DOHH2 (cell line): ENCODE data around the gene MUC5AC.
"Not testable (repeated sequence)": the region's sequence is repeated elsewhere in the genome, so short reads cannot be mapped to it uniquely, and the experiment has no call there.

ENCODE experiments used
- EZH2phosphoT487 ChIP-seq: fragments of 200-600 bp; sonication (generic); IDR thresholded peaks from 2 replicates; pipeline ENCODE4 v1.6.1; 2017; ENCODE audit warnings: borderline replicate concordance, mild to moderate bottlenecking, antibody characterized with exemption, low read length, moderate library complexity, mixed read lengths
- TF ChIP-seq, protein P1 (sequence below): fragments of 200-600 bp; sonication (generic); IDR thresholded peaks from one replicate; pipeline ENCODE4 v1.5.1; 2014; ENCODE audit warnings: antibody characterized with exemption, mild to moderate bottlenecking, low read depth, low read length; ENCODE audit not compliant: poor library complexity, severe bottlenecking

DNA sequence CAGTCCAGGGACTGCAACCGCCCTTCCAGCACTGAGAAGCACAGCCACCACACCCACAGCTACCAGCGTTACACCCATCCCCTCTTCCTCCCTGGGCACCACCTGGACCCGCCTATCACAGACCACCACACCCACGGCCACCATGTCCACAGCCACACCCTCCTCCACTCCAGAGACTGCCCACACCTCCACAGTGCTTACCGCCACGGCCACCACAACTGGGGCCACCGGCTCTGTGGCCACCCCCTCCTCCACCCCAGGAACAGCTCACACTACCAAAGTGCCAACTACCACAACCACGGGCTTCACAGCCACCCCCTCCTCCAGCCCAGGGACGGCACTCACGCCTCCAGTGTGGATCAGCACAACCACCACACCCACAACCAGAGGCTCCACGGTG lies 85.0 kb downstream of the MUC5AC start:
- TF ChIP-seq, protein P1, sequence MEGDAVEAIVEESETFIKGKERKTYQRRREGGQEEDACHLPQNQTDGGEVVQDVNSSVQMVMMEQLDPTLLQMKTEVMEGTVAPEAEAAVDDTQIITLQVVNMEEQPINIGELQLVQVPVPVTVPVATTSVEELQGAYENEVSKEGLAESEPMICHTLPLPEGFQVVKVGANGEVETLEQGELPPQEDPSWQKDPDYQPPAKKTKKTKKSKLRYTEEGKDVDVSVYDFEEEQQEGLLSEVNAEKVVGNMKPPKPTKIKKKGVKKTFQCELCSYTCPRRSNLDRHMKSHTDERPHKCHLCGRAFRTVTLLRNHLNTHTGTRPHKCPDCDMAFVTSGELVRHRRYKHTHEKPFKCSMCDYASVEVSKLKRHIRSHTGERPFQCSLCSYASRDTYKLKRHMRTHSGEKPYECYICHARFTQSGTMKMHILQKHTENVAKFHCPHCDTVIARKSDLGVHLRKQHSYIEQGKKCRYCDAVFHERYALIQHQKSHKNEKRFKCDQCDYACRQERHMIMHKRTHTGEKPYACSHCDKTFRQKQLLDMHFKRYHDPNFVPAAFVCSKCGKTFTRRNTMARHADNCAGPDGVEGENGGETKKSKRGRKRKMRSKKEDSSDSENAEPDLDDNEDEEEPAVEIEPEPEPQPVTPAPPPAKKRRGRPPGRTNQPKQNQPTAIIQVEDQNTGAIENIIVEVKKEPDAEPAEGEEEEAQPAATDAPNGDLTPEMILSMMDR: not testable (repeated sequence)
- TF ChIP-seq EZH2phosphoT487: not testable (repeated sequence)
